HepG2 (cell line): ENCODE measurements around the gene FAM219B. TPM values are rescaled to one million over a fixed set of nuclear protein-coding genes. Genes with fewer than 3 reads are reported as not detected.
A peak's percentile ranks its signal among the peaks of the same experiment; 100 is the strongest.

Source experiments
- HCFC1 ChIP-seq: fragments of 150-350 bp; IDR thresholded peaks from 2 replicates; pipeline ENCODE4 v1.6.1; 2014; ENCODE audit warnings: low read depth, low read length
- HES4 ChIP-seq: sonication (generic); formaldehyde crosslinking; IDR thresholded peaks from 2 replicates; pipeline ENCODE4 v1.9.0; 2021; ENCODE audit warnings: mild to moderate bottlenecking, missing genetic modification reagents, borderline replicate concordance
- MBNL3 ChIP-seq: fragments of 250-450 bp; sonication (Bioruptor Pico); conservative IDR thresholded peaks from 2 replicates; pipeline ENCODE4 v1.8.0; 2022; ENCODE audit warnings: mild to moderate bottlenecking, inconsistent platforms
- RELA ChIP-seq: sonication (generic); formaldehyde crosslinking; IDR thresholded peaks from 2 replicates; pipeline ENCODE4 v1.4.0; 2020; ENCODE audit warnings: missing genetic modification reagents
- RNF219 ChIP-seq: sonication (generic); formaldehyde crosslinking; IDR thresholded peaks from 2 replicates; pipeline ENCODE4 v1.5.0; 2020; ENCODE audit warnings: mild to moderate bottlenecking, missing genetic modification reagents
- SAFB2 ChIP-seq: sonication (generic); formaldehyde crosslinking; IDR thresholded peaks from 2 replicates; pipeline ENCODE4 v1.5.1; 2020; ENCODE audit warnings: missing genetic modification reagents, low read depth, mild to moderate bottlenecking, borderline replicate concordance
- SCMH1 ChIP-seq: sonication (generic); formaldehyde crosslinking; IDR thresholded peaks from 2 replicates; pipeline ENCODE4 v1.9.0; 2021; ENCODE audit warnings: missing genetic modification reagents, mild to moderate bottlenecking, borderline replicate concordance
- SMAD1 ChIP-seq: sonication (generic); formaldehyde crosslinking; IDR thresholded peaks from 2 replicates; pipeline ENCODE4 v1.4.0; 2020; ENCODE audit warnings: missing genetic modification reagents, low read depth, mild to moderate bottlenecking, borderline replicate concordance
- ZNF318 ChIP-seq: sonication (generic); formaldehyde crosslinking; IDR thresholded peaks from 2 replicates; pipeline ENCODE4 v1.4.0; 2020; ENCODE audit warnings: mild to moderate bottlenecking, missing genetic modification reagents
- ZNF580 ChIP-seq: IDR thresholded peaks from 2 replicates; pipeline ENCODE4 v1.6.1; 2016; ENCODE audit warnings: low read depth, borderline replicate concordance
- ZNF713 ChIP-seq: sonication (generic); formaldehyde crosslinking; IDR thresholded peaks from 2 replicates; pipeline ENCODE4 v1.4.0; 2020; ENCODE audit warnings: mild to moderate bottlenecking, missing genetic modification reagents
- polyA plus RNA-seq, 8 experiments: library from polyadenylated mRNA; depleted of rRNA in 3 of 8; stranded (reverse) in 7 of 8; unstranded in 1 of 8; fragments of >200 nt; fragmentation: Illumina TruSeq in 4 of 8; extraction: Trizol in 4 of 8; gene quantifications; 2 replicates each; pipeline versions ENCODE4 v1.2.1 to v1.2.3, GENCODE V29; 2011 to 2016; ENCODE audit warnings: low read depth in 4 of 8, missing spikeins in 1 of 8, mixed read lengths in 1 of 8; ENCODE audit not compliant: insufficient read depth in 1 of 8
- total RNA-seq, 5 experiments: library from RNA; depleted of rRNA; stranded (reverse); fragments of >200 nt; fragmentation: Illumina TruSeq; extraction: Trizol; gene quantifications; 2 replicates each; pipeline ENCODE4 v1.2.3, GENCODE V29; 2016; ENCODE audit warnings: low read depth in 1 of 5
- TF ChIP-seq, protein P1 (sequence below): sonication (generic); formaldehyde crosslinking; conservative IDR thresholded peaks from 2 replicates; pipeline ENCODE4 v1.4.0; 2020; ENCODE audit warnings: missing genetic modification reagents
- TF ChIP-seq, protein P2 (sequence below): sonication (generic); formaldehyde crosslinking; conservative IDR thresholded peaks from 2 replicates; pipeline ENCODE4 v1.4.0; 2020; ENCODE audit warnings: missing genetic modification reagents

FAM219B gene
- total and polyA plus RNA-seq, 2 of the 13 experiments (the other 11 are each of a cell fraction or from before 2014, with no cell fraction given): 36.6 to 50.2 TPM

GRCh38 chr15:74937590-74938371 lies 31.1 kb upstream of the FAM219B start, which contains the start of gene COX5A (continued):
- TF ChIP-seq, protein P1, sequence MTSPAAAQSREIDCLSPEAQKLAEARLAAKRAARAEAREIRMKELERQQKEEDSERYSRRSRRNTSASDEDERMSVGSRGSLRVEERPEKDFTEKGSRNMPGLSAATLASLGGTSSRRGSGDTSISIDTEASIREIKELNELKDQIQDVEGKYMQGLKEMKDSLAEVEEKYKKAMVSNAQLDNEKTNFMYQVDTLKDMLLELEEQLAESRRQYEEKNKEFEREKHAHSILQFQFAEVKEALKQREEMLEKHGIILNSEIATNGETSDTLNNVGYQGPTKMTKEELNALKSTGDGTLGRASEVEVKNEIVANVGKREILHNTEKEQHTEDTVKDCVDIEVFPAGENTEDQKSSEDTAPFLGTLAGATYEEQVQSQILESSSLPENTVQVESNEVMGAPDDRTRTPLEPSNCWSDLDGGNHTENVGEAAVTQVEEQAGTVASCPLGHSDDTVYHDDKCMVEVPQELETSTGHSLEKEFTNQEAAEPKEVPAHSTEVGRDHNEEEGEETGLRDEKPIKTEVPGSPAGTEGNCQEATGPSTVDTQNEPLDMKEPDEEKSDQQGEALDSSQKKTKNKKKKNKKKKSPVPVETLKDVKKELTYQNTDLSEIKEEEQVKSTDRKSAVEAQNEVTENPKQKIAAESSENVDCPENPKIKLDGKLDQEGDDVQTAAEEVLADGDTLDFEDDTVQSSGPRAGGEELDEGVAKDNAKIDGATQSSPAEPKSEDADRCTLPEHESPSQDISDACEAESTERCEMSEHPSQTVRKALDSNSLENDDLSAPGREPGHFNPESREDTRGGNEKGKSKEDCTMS (CRISPR knock-in tag): no peak
- peak; percentile 87; the same call in 1 of the 2 replicates for TF ChIP-seq SAFB2
- peak; percentile 92 for TF ChIP-seq HES4 (CRISPR knock-in tag)
- 0 out of 2 replicates have a peak, but pooled peaks have one; percentile 34 for TF ChIP-seq RELA
- no peak for TF ChIP-seq ZNF713 (CRISPR knock-in tag)
- TF ChIP-seq SMAD1: peak; percentile 81; the same call in 1 of the 2 replicates
- TF ChIP-seq, protein P2, sequence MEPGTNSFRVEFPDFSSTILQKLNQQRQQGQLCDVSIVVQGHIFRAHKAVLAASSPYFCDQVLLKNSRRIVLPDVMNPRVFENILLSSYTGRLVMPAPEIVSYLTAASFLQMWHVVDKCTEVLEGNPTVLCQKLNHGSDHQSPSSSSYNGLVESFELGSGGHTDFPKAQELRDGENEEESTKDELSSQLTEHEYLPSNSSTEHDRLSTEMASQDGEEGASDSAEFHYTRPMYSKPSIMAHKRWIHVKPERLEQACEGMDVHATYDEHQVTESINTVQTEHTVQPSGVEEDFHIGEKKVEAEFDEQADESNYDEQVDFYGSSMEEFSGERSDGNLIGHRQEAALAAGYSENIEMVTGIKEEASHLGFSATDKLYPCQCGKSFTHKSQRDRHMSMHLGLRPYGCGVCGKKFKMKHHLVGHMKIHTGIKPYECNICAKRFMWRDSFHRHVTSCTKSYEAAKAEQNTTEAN (CRISPR knock-in tag): 0 out of 2 replicates have a peak, but pooled peaks have one; percentile 42
- TF ChIP-seq RNF219 (CRISPR knock-in tag): no peak
- TF ChIP-seq ZNF318 (CRISPR knock-in tag): no peak
- no peak for TF ChIP-seq SCMH1 (CRISPR knock-in tag)
- TF ChIP-seq ZNF580 (CRISPR knock-in tag): no peak
- no peak for TF ChIP-seq MBNL3 (CRISPR knock-in tag)
- peak; percentile 34; the same call in 1 of the 2 replicates for TF ChIP-seq HCFC1
